HG02763 (cell line): ENCODE measurements around the gene BLZF1.
"Not testable (repeated sequence)": the region's sequence is repeated elsewhere in the genome, so short reads cannot be mapped to it uniquely, and the experiment has no call there.

Experiments
- ATAC-seq: cut with Tn5 transposase; IDR thresholded peaks from one replicate; pipeline ENCODE4 v1.9.1; 2021; ENCODE audit warnings: mild to moderate bottlenecking, moderate library complexity; ENCODE audit not compliant: unreplicated experiment

Gene BLZF1

GRCh38 chr1:169348383-169349036, 19.5 kb upstream of the BLZF1 start:
- no peak for ATAC-seq

GRCh38 chr1:169360415-169360814, 7.6 kb upstream of the BLZF1 start:
- no peak for ATAC-seq

- no peak for ATAC-seq
Observed at GRCh38 chr1:169361281-169361680, 6.7 kb upstream of the BLZF1 start.

GRCh38 chr1:169363046-169363730, 4.8 kb upstream of the BLZF1 start:
- ATAC-seq = no peak

- no peak for ATAC-seq
Observed at GRCh38 chr1:169364948-169365347, 3.0 kb upstream of the BLZF1 start.

- ATAC-seq = no peak
Observed at GRCh38 chr1:169367096-169367685, 804 bp upstream of the BLZF1 start.

GRCh38 chr1:169368406-169368769, 393 bp downstream of the BLZF1 start:
- no peak for ATAC-seq

GRCh38 chr1:169371404-169371803, 3.4 kb downstream of the BLZF1 start:
- no peak for ATAC-seq

- no peak for ATAC-seq
Observed at GRCh38 chr1:169381162-169381561, 13.2 kb downstream of the BLZF1 start.

GRCh38 chr1:169383449-169383848, 15.5 kb downstream of the BLZF1 start:
- no peak for ATAC-seq

- no peak for ATAC-seq
Observed at GRCh38 chr1:169387399-169387798, 19.4 kb downstream of the BLZF1 start.

GRCh38 chr1:169390303-169390702, 22.3 kb downstream of the BLZF1 start:
- ATAC-seq = no peak

- no peak for ATAC-seq
Observed at GRCh38 chr1:169392406-169392805, 24.4 kb downstream of the BLZF1 start.

GRCh38 chr1:169395955-169396354, 28.0 kb downstream of the BLZF1 start:
- no peak for ATAC-seq

GRCh38 chr1:169402578-169402977, 34.6 kb downstream of the BLZF1 start:
- ATAC-seq = not testable (repeated sequence)

- ATAC-seq = not testable (repeated sequence)
Observed at GRCh38 chr1:169408340-169408739, 40.3 kb downstream of the BLZF1 start.

- ATAC-seq = no peak
Observed at GRCh38 chr1:169414952-169415351, 47.0 kb downstream of the BLZF1 start.

- no peak for ATAC-seq
Observed at GRCh38 chr1:169421309-169421708, 53.3 kb downstream of the BLZF1 start.

- ATAC-seq = no peak
Observed at GRCh38 chr1:169426174-169426705, 58.2 kb downstream of the BLZF1 start.

GRCh38 chr1:169427081-169427641, 59.2 kb downstream of the BLZF1 start, which contains the start of gene CCDC181:
Gene CCDC181, minus strand, starts transcription at chr1:169427474. Its CDS starts 2,547 bp downstream, at chr1:169424927.
- peak; percentile 67 for ATAC-seq
